MM.1S (cell line): ENCODE measurements around the gene ARRDC3.

Experiments used
- CTCF ChIP-seq: fragments of 300-600 bp; sonication (generic); IDR thresholded peaks from 2 replicates; pipeline ENCODE4 v1.5.1; 2016; ENCODE audit warnings: antibody characterized with exemption, low read length, mixed read lengths
- EZH2phosphoT487 ChIP-seq: fragments of 300-600 bp; sonication (generic); IDR thresholded peaks from 2 replicates; pipeline ENCODE4 v1.6.1; 2018; ENCODE audit warnings: antibody characterized with exemption, low read length

GRCh38 chr5:91418158-91418557 is 35.0 kb upstream of the ARRDC3 start:
- TF ChIP-seq CTCF (no peak), EZH2phosphoT487 (no peak)
